Cardiac muscle cell (in vitro differentiated cells and primary cell): ENCODE measurements around the gene FAM20C. TPM values are rescaled to one million over a fixed set of nuclear protein-coding genes. Genes with fewer than 3 reads are reported as not detected.

Experiments used
- DNase-seq, 2 donors: peaks; one replicate each; pipeline versions ENCODE4 v3.0.0 to v3.0.0-alpha.2; 2010 to 2017; ENCODE audit warnings: low read depth in 1 of 2, low spot score in 1 of 2
- H3K27ac ChIP-seq: fragments of 200-600 bp; sonication (generic); 2 replicates; pipeline ENCODE4 v1.5.1; 2016
- H3K27me3 ChIP-seq: fragments of 200-600 bp; sonication (generic); 2 replicates; pipeline ENCODE4 v1.6.0; 2016; ENCODE audit warnings: control low read depth
- H3K36me3 ChIP-seq: fragments of 200-600 bp; sonication (generic); 2 replicates; pipeline ENCODE4 v1.5.1; 2016; ENCODE audit warnings: control low read depth
- H3K4me1 ChIP-seq: fragments of 200-600 bp; sonication (generic); 2 replicates; pipeline ENCODE4 v1.8.1; 2017; ENCODE audit warnings: low read depth, mild to moderate bottlenecking, mixed run types
- H3K4me3 ChIP-seq: fragments of 200-600 bp; sonication (generic); 2 replicates; pipeline ENCODE4 v1.5.1; 2016; ENCODE audit warnings: mild to moderate bottlenecking
- H3K9me3 ChIP-seq: fragments of 200-600 bp; sonication (generic); 2 replicates; pipeline ENCODE4 v1.5.1; 2017; ENCODE audit warnings: low read depth, mild to moderate bottlenecking, control low read depth
- CTCF ChIP-seq: IDR thresholded peaks from 2 replicates; pipeline ENCODE4 v1.5.1; 2012; ENCODE audit warnings: low read depth, mild to moderate bottlenecking, low read length
- polyA plus RNA-seq: library from polyadenylated mRNA; unstranded; fragments of >200 nt; fragmentation: Nextera tagmentation; extraction: Ambion mirVana; gene quantifications from 2 replicates; pipeline ENCODE4 v1.2.1, GENCODE V29; 2016
- total RNA-seq: library from RNA; depleted of rRNA; stranded (reverse); fragments of >200 nt; gene quantifications from 2 replicates; pipeline ENCODE4 v1.2.3, GENCODE V29; 2016

The FAM20C gene
- total and polyA plus RNA-seq, 2 experiments from 2014 or later: 4.9 to 15.7 TPM

DNA sequence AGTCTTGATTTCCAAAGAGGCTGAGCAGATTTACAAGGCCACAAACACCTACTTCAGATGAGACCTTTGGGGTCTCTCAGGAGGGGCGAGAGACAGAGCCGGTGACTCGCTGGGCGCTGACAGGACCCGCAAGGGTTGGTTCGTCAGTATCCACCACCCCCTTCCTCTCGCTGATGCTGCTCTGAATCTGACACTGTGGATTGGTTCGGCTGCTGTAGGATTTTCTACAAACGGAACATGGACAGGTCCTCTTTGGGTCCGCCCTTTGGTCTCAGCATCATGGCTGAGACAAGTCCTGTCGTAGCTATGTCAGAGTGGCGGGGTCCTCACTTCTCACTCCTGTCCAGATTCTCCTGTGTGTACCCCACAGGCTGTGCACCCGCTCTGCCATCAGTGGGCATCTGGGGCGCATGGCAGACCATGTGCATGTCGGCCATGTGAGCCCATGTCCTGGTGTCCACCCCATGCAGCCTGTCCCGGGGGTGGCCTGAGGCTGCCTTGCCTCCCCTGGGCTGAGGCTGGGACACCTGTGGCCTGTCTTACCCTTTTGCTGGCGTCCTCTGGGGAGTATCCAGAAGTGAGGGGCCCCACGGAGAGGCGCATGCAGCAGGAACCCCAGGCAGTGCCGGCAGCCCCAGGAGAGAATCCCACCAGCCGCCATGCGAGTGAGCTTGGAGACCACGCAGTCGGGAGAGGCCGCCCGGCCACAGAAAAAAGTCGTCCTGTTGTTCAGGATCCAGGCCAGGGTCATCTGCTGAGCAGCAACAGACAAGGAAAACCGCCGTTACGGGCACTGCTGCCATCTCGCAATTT is 21.6 kb upstream of the FAM20C start:
- no peaks in the 10 kb centered on the region for H3K9me3 ChIP-seq
- no peak for TF ChIP-seq CTCF
- H3K4me3 ChIP-seq: no peak overlapping the region
- H3K27ac ChIP-seq: no peak overlapping the region
- no peak for DNase-seq
- H3K27me3 ChIP-seq: no peaks in the 10 kb centered on the region
- H3K4me1 ChIP-seq: peaks cover 24% of the 10 kb centered on the region
- no peaks in the 10 kb centered on the region for H3K36me3 ChIP-seq

DNA sequence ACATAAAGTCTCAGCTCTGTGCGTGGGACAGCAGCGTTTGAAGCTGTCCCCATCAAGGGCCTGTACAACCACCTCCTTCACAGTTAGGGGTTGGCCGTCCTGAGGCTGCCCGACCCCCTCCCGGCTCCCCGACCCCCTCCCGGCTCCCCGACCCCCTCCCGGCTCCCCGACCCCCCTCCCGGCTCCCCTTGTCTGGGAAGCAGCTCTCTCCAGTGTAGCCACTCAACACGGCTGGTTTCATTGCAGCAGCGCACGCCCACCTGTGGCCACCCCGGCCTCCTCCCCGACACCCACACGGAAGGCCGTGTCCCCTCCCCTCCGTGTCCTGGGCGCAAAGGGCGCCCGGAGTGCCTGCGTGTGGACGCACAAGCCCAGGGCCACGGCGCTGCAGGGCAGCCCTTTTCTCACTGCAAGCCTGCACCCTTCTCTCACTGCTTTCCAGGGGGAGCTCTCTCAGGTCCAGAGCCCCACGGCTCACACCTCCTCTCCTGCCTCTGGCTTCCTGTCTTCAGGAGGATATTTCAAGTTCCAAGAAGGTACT is 20.9 kb upstream of the FAM20C start:
- Histone ChIP-seq H3K4me3 (no peak overlapping the region), H3K27ac (no peak overlapping the region), H3K4me1 (peaks cover 22% of the 10 kb centered on the region), H3K9me3 (no peaks in the 10 kb centered on the region), H3K36me3 (no peaks in the 10 kb centered on the region), H3K27me3 (no peaks in the 10 kb centered on the region)
- DNase-seq: no peak
- TF ChIP-seq CTCF: no peak

- Histone ChIP-seq H3K9me3 (no peaks in the 10 kb centered on the region), H3K36me3 (no peaks in the 10 kb centered on the region), H3K27me3 (no peaks in the 10 kb centered on the region), H3K4me3 (no peak overlapping the region), H3K27ac (no peak overlapping the region), H3K4me1 (peaks cover 22% of the 10 kb centered on the region)
- TF ChIP-seq CTCF: no peak
- no peak for DNase-seq
Observed at GRCh38 chr7:171912-172515, 20.4 kb upstream of the FAM20C start.

DNA sequence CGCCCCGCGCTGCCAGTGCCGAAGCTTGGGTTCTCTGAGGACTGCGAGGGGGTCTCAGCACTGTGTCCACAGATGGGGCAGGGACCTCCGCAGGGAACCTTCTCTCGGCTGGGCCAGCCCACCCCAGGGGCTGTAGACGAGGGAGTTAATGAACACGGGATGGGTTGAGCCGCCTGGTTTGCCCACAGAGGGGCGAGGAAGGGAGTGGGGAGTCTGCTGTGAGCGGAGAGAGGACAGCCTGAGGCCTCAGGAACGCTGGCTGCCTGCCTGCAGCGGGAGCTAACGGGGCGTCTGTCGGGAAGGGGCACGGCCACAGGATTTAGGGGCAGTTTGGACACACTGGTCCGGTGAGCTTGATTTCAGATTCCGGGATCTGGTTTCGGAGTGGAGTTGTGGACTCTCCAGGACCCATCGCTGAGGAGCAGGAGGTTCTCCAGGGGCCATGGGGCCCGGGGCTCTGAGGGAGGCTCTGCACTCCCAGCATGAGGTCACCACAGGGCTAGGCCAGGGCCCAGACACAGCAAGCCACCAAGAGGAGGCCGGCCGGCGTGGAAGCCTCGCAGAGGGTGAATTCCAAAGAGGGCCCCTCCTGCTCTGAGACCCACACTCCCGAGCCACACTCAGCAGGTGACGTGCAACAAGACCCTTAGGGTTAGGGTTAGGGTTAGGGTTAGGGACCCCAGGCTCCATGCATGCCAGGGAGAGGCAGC is 19.0 kb upstream of the FAM20C start:
- H3K4me3 ChIP-seq: no peak overlapping the region
- TF ChIP-seq CTCF: no peak
- no peak overlapping the region for H3K27ac ChIP-seq
- H3K27me3 ChIP-seq: no peaks in the 10 kb centered on the region
- H3K9me3 ChIP-seq: no peaks in the 10 kb centered on the region
- H3K36me3 ChIP-seq: no peaks in the 10 kb centered on the region
- no peak for DNase-seq
- H3K4me1 ChIP-seq: peaks cover 22% of the 10 kb centered on the region

- no peak for DNase-seq
- Histone ChIP-seq H3K27me3 (no peaks in the 10 kb centered on the region), H3K4me3 (no peak overlapping the region), H3K27ac (peak overlapping the region; percentile 58), H3K9me3 (no peaks in the 10 kb centered on the region), H3K36me3 (no peaks in the 10 kb centered on the region), H3K4me1 (peaks cover 22% of the 10 kb centered on the region)
- no peak for TF ChIP-seq CTCF
Observed at GRCh38 chr7:174716-175115, 17.7 kb upstream of the FAM20C start.
